Left ventricle myocardium superior (tissue), 1 donor: ENCODE measurements around the gene TMEM17. TPM values are rescaled to one million over a fixed set of nuclear protein-coding genes. Genes with fewer than 3 reads are reported as not detected.
"Not testable (repeated sequence)": the region's sequence is repeated elsewhere in the genome, so short reads cannot be mapped to it uniquely, and the experiment has no call there.

Source experiments
- ATAC-seq: fragments of 200-7000 bp; cut with Tn5 transposase; one replicate; pipeline ENCODE4 v1.9.1; 2020; ENCODE audit warnings: mild to moderate bottlenecking, moderate library complexity
- DNase-seq: peaks from one replicate; pipeline ENCODE4 v3.0.0-alpha.2; 2020
- intact Hi-C: fragments of 100-400 bp; cut with micrococcal nuclease; formaldehyde crosslinking; loops from one replicate; pipeline ENCODE4 v1.11.0; 2022
- total RNA-seq: library from RNA; stranded (reverse); fragmentation: NEBNext Ultra II Directional; extraction: Animal tissue kit (Norgen Biotek cat#: 25700); gene quantifications from one replicate; pipeline ENCODE4 v1.2.1, GENCODE V29; 2021
- donor health status: DM: no; HTN: yes; CAD: no; lungs with severe emphysema.

The TMEM17 gene
- total RNA-seq, 1 donor from 2014 or later: 1.4 TPM

GRCh38 chr2:62524293-62524941, 18.4 kb upstream of the TMEM17 start:
- peak; percentile 60 for ATAC-seq
- intact Hi-C loops: no loop called here
- DNase-seq: no peak

- DNase-seq, intact Hi-C loops, ATAC-seq: not testable (repeated sequence)
These were observed 15.1 kb upstream of the TMEM17 start for GRCh38 chr2:62521061-62521460.

- ATAC-seq: no peak
- no peak for DNase-seq
- intact Hi-C loops: no loop called here
These were observed 6.4 kb upstream of the TMEM17 start for GRCh38 chr2:62512384-62512783.

DNA sequence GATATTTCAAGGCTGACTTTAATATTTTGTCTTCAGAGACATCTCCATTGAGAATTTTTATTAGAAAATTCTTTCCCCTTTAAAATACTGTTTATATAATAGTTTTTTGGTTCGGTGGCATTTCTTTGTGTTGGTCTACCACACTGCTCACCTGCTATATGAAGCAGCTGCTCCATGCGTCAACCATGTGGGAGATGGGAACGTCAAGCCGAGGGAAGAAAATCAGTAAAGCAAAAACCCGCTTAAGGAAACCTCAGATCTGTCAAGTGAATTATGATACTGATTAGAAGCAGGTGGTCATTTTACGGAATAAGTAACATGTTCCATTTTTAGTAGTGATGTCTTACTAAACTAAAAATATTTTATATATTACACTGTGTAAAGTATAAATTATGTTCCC, 5.6 kb upstream of the TMEM17 start:
- ATAC-seq (no peak), DNase-seq (no peak)
- intact Hi-C loops: no loop called here

DNA sequence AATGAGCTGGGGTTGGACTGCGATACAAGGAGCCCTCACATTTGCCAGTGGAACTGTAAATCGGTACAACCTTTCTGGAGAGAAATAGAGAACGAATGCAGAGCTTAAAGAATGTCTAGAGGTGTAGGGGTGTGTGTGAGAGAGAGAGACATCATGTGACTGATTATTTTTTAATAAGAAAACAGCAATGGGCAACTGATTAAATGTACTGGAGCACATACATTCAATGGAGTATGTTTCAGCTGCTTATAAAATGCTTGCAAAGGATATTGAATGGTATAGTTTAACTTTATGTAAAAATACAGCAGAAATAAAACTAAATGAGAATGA, 391 bp upstream of the TMEM17 start:
- intact Hi-C loops: no loop called here
- peak; percentile 9 for ATAC-seq

GRCh38 chr2:62505109-62505749, 766 bp downstream of the TMEM17 start:
- ATAC-seq: no peak
- DNase-seq: no peak
- intact Hi-C loops: no loop called here

More for the DNA sequence above, 391 bp upstream of the TMEM17 start:
- DNase-seq: no peak

GRCh38 chr2:62504657-62505056, 1.3 kb downstream of the TMEM17 start:
- ATAC-seq: no peak
- intact Hi-C loops: no loop called here
- DNase-seq: no peak

- intact Hi-C loops: no loop called here
- ATAC-seq (no peak), DNase-seq (no peak)
These were observed 4.0 kb downstream of the TMEM17 start for GRCh38 chr2:62501794-62502500.

GRCh38 chr2:62501069-62501468, 4.9 kb downstream of the TMEM17 start:
- intact Hi-C loops: no loop called here
- ATAC-seq (no peak), DNase-seq (no peak)

GRCh38 chr2:62499430-62500060, 6.5 kb downstream of the TMEM17 start:
- no peak for ATAC-seq
- DNase-seq: no peak
- intact Hi-C loops: no loop called here

DNA sequence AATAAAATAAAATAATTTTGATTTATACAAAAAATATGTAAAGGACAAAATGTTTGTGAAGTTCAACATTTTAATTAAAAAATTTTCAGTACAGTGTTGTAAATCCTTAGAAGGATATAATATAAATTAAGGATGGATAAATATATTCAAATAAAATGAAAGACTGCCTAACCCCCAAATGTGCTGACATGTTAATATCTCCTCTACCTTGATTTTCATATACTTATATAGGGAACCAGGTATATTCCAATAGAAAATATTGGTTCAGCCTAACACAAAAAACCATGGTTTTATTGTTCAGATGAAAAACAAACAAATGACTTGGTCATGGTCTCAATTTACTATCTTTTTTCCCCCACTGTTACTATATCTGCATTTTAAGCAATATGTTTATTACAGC, 7.3 kb downstream of the TMEM17 start:
- intact Hi-C loops: no loop called here
- no peak for ATAC-seq
- DNase-seq: no peak

DNA sequence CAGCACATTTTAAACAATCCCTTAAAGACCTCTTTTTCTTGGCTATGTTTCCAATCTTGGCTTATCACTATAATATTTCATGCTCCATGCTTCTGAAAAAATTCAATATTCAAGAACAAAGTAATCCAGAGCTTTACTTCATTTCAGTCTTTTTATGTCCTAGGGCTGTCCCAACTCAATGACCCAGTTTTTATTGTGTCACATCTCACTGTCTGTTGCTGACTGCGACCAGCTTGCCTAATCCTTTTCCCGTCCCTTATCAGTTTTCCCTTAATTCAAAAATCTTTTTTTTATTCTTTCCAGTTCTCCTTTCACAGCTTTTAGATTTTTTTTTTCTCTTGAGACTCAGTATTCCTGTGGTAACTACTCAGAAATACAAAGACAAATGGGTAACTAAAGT, 10.2 kb downstream of the TMEM17 start:
- DNase-seq (no peak), ATAC-seq (peak; percentile 61)
- intact Hi-C loops: no loop called here

- no peak for DNase-seq
- no peak for ATAC-seq
- intact Hi-C loops: no loop called here
These were observed 13.9 kb downstream of the TMEM17 start for GRCh38 chr2:62492048-62492447.

DNA sequence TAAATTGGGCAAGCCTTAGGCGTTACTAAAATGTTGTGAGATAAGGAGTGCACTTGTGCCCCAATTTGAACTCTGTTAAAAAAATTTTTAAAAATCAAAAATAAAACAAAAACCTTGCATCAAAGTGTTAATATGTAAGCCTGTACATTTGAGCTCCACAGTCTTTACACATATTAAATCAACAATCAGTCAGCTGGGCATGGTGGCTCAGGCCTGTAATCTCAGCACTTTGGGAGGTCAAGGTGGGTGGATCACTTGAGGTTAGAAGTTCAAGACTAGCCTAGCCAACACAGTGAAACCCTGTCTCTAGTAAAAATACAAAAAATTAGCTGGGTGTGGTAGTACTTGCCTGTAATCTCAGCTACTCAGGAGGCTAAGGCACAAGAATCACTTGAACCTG, 16.3 kb downstream of the TMEM17 start:
- intact Hi-C loops: no loop called here
- DNase-seq (no peak), ATAC-seq (no peak)

DNA sequence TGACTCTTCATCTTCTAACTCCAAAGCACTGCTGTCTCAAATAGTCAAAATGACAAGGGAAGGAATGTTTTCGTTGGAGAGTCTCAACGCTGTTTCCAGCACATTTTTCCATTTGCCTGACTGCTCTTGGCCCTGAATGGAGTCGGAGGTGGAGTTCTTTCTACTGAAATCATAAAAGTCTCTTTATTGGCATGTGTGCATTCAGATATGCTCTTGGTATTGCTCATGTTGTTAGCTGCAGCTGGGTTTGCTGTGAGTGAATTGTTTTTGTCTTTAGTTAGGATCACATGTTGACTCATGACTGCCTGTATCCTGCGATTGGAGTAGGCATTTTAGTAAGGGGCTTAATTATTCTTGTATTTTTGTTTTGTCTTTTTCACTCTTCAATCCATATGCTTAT, 16.8 kb downstream of the TMEM17 start:
- DNase-seq: no peak
- intact Hi-C loops: no loop called here
- ATAC-seq: peak; percentile 81

- DNase-seq (no peak), ATAC-seq (no peak)
- intact Hi-C loops: no loop called here
These were observed 19.6 kb downstream of the TMEM17 start for GRCh38 chr2:62486439-62486765.

- ATAC-seq (peak; percentile 80), DNase-seq (no peak)
- intact Hi-C loops: no loop called here
These were observed 20.1 kb downstream of the TMEM17 start for GRCh38 chr2:62485761-62486438.

- intact Hi-C loops: no loop called here
- no peak for ATAC-seq
- no peak for DNase-seq
These were observed 23.2 kb downstream of the TMEM17 start for GRCh38 chr2:62482558-62483352.

GRCh38 chr2:62479917-62480316, 26.1 kb downstream of the TMEM17 start:
- ATAC-seq: no peak
- intact Hi-C loops: no loop called here
- no peak for DNase-seq
